Central memory CD8-positive, alpha-beta T cell (primary cell): ENCODE measurements around the gene SYS1.
A peak's percentile ranks its signal among the peaks of the same experiment; 100 is the strongest.

Experiments used
- ATAC-seq: fragments of 150-1000 bp; cut with Tn5 transposase; replicated peaks from 2 replicates; pipeline ENCODE4 v1.10.0; 2022; ENCODE audit warnings: mild to moderate bottlenecking, moderate FRiP score, moderate number of reproducible peaks; ENCODE audit not compliant: poor library complexity, severe bottlenecking; ENCODE audit errors: extremely low read depth
- DNase-seq, 2 donors: peaks; one replicate each; pipeline ENCODE4 v3.0.0; 2021; ENCODE audit warnings: low spot score in 2 of 2
- H3K27ac Mint-ChIP-seq: one replicate; pipeline ENCODE4 v1.8.0; 2022; ENCODE audit warnings: low read depth, mild to moderate bottlenecking, moderate library complexity, mixed read lengths
- H3K27me3 Mint-ChIP-seq: one replicate; pipeline ENCODE4 v1.8.0; 2022; ENCODE audit warnings: mixed read lengths
- H3K36me3 Mint-ChIP-seq: one replicate; pipeline ENCODE4 v1.8.0; 2022; ENCODE audit warnings: mild to moderate bottlenecking, moderate library complexity, mixed read lengths; ENCODE audit not compliant: insufficient read depth
- H3K4me1 Mint-ChIP-seq: one replicate; pipeline ENCODE4 v1.8.0; 2022; ENCODE audit warnings: mixed read lengths
- H3K4me3 Mint-ChIP-seq: one replicate; pipeline ENCODE4 v1.8.0; 2022; ENCODE audit warnings: mild to moderate bottlenecking, moderate library complexity, mixed read lengths
- H3K9me3 Mint-ChIP-seq: one replicate; pipeline ENCODE4 v1.8.0; 2022; ENCODE audit warnings: mixed read lengths

The SYS1 gene

GRCh38 chr20:45329497-45330319, 33.2 kb upstream of the SYS1 start:
- no peaks in the 10 kb centered on the region for H3K36me3 Mint-ChIP-seq
- no peak for DNase-seq
- no peaks in the 10 kb centered on the region for H3K27me3 Mint-ChIP-seq
- no peaks in the 10 kb centered on the region for H3K4me1 Mint-ChIP-seq
- H3K27ac Mint-ChIP-seq: no peak overlapping the region
- no peaks in the 10 kb centered on the region for H3K9me3 Mint-ChIP-seq
- no peak overlapping the region for H3K4me3 Mint-ChIP-seq
- ATAC-seq: no peak

GRCh38 chr20:45330476-45330875, 32.5 kb upstream of the SYS1 start:
- no peaks in the 10 kb centered on the region for H3K36me3 Mint-ChIP-seq
- no peak for DNase-seq
- no peak overlapping the region for H3K27ac Mint-ChIP-seq
- H3K9me3 Mint-ChIP-seq: no peaks in the 10 kb centered on the region
- H3K4me3 Mint-ChIP-seq: no peak overlapping the region
- no peaks in the 10 kb centered on the region for H3K27me3 Mint-ChIP-seq
- no peaks in the 10 kb centered on the region for H3K4me1 Mint-ChIP-seq
- no peak for ATAC-seq

GRCh38 chr20:45336530-45337366, 26.2 kb upstream of the SYS1 start:
- H3K27me3 Mint-ChIP-seq: no peaks in the 10 kb centered on the region

GRCh38 chr20:45337367-45338120, 25.4 kb upstream of the SYS1 start:
- no peaks in the 10 kb centered on the region for H3K9me3 Mint-ChIP-seq
- no peak overlapping the region for H3K4me3 Mint-ChIP-seq
- no peaks in the 10 kb centered on the region for H3K27me3 Mint-ChIP-seq
- ATAC-seq (no peak), DNase-seq (no peak)
- H3K4me1 Mint-ChIP-seq: no peaks in the 10 kb centered on the region
- H3K36me3 Mint-ChIP-seq: no peaks in the 10 kb centered on the region
- H3K27ac Mint-ChIP-seq: no peak overlapping the region

More at GRCh38 chr20:45336530-45337366, 26.2 kb upstream of the SYS1 start:
- ATAC-seq: no peak
- H3K4me3 Mint-ChIP-seq: no peak overlapping the region
- no peaks in the 10 kb centered on the region for H3K36me3 Mint-ChIP-seq
- H3K4me1 Mint-ChIP-seq: no peaks in the 10 kb centered on the region
- DNase-seq: no peak
- no peak overlapping the region for H3K27ac Mint-ChIP-seq
- H3K9me3 Mint-ChIP-seq: no peaks in the 10 kb centered on the region

- ATAC-seq (no peak), DNase-seq (no peak)
- Mint-ChIP-seq H3K4me3 (no peak overlapping the region), H3K4me1 (no peaks in the 10 kb centered on the region), H3K27ac (peak overlapping the region; percentile 30), H3K9me3 (no peaks in the 10 kb centered on the region), H3K36me3 (no peaks in the 10 kb centered on the region), H3K27me3 (no peaks in the 10 kb centered on the region)
These were observed 24.6 kb upstream of the SYS1 start for GRCh38 chr20:45338121-45339030.

GRCh38 chr20:45339084-45339483, 23.9 kb upstream of the SYS1 start:
- H3K27ac Mint-ChIP-seq: peak overlapping the region; percentile 30
- no peaks in the 10 kb centered on the region for H3K4me1 Mint-ChIP-seq
- no peaks in the 10 kb centered on the region for H3K36me3 Mint-ChIP-seq
- H3K27me3 Mint-ChIP-seq: no peaks in the 10 kb centered on the region
- ATAC-seq (no peak), DNase-seq (no peak)
- H3K4me3 Mint-ChIP-seq: no peak overlapping the region
- H3K9me3 Mint-ChIP-seq: no peaks in the 10 kb centered on the region

GRCh38 chr20:45339799-45340198, 23.2 kb upstream of the SYS1 start:
- H3K27me3 Mint-ChIP-seq: no peaks in the 10 kb centered on the region
- no peak overlapping the region for H3K27ac Mint-ChIP-seq
- H3K4me3 Mint-ChIP-seq: no peak overlapping the region
- H3K9me3 Mint-ChIP-seq: no peaks in the 10 kb centered on the region
- H3K36me3 Mint-ChIP-seq: no peaks in the 10 kb centered on the region
- no peaks in the 10 kb centered on the region for H3K4me1 Mint-ChIP-seq
- ATAC-seq (no peak), DNase-seq (no peak)

- no peak overlapping the region for H3K4me3 Mint-ChIP-seq
- no peaks in the 10 kb centered on the region for H3K36me3 Mint-ChIP-seq
- no peaks in the 10 kb centered on the region for H3K27me3 Mint-ChIP-seq
- no peaks in the 10 kb centered on the region for H3K9me3 Mint-ChIP-seq
- DNase-seq: no peak
- ATAC-seq: no peak
- no peaks in the 10 kb centered on the region for H3K4me1 Mint-ChIP-seq
- H3K27ac Mint-ChIP-seq: no peak overlapping the region
These were observed 22.6 kb upstream of the SYS1 start for GRCh38 chr20:45340236-45340847.

GRCh38 chr20:45340951-45341350, 22.0 kb upstream of the SYS1 start:
- H3K9me3 Mint-ChIP-seq: no peaks in the 10 kb centered on the region

GRCh38 chr20:45341579-45341938, 21.4 kb upstream of the SYS1 start:
- peaks cover 3% of the 10 kb centered on the region for H3K27me3 Mint-ChIP-seq
- H3K36me3 Mint-ChIP-seq: no peaks in the 10 kb centered on the region
- H3K4me1 Mint-ChIP-seq: no peaks in the 10 kb centered on the region
- no peak overlapping the region for H3K4me3 Mint-ChIP-seq
- H3K27ac Mint-ChIP-seq: no peak overlapping the region
- H3K9me3 Mint-ChIP-seq: no peaks in the 10 kb centered on the region
- DNase-seq: no peak
- no peak for ATAC-seq

More at GRCh38 chr20:45340951-45341350, 22.0 kb upstream of the SYS1 start:
- Mint-ChIP-seq H3K4me3 (no peak overlapping the region), H3K27ac (no peak overlapping the region), H3K36me3 (no peaks in the 10 kb centered on the region), H3K27me3 (no peaks in the 10 kb centered on the region), H3K4me1 (no peaks in the 10 kb centered on the region)
- DNase-seq: no peak
- no peak for ATAC-seq

GRCh38 chr20:45341939-45342854, 20.8 kb upstream of the SYS1 start:
- no peak for ATAC-seq
- Mint-ChIP-seq H3K4me3 (no peak overlapping the region), H3K9me3 (no peaks in the 10 kb centered on the region), H3K27me3 (peaks cover 9% of the 10 kb centered on the region), H3K4me1 (peaks cover under 1% of the 10 kb centered on the region), H3K36me3 (no peaks in the 10 kb centered on the region), H3K27ac (no peak overlapping the region)
- no peak for DNase-seq
